HG03354 (cell line): ENCODE results near the gene DVL1.
A peak's percentile ranks its signal among the peaks of the same experiment; 100 is the strongest.
"Not testable (repeated sequence)": the region's sequence is repeated elsewhere in the genome, so short reads cannot be mapped to it uniquely, and the experiment has no call there.

ENCODE experiments used
- ATAC-seq: cut with Tn5 transposase; IDR thresholded peaks from one replicate; pipeline ENCODE4 v1.9.1; 2021; ENCODE audit warnings: mild to moderate bottlenecking; ENCODE audit not compliant: unreplicated experiment, poor library complexity, severe bottlenecking

The DVL1 gene

GRCh38 chr1:1374589-1374928 lies 25.3 kb upstream of the DVL1 start:
- ATAC-seq: peak; percentile 2

- ATAC-seq: no peak
Measured at GRCh38 chr1:1373815-1374588, 24.8 kb upstream of the DVL1 start.

- no peak for ATAC-seq
Measured at GRCh38 chr1:1373051-1373814, 24.0 kb upstream of the DVL1 start.

GRCh38 chr1:1371746-1372711 lies 22.8 kb upstream of the DVL1 start:
- no peak for ATAC-seq

GRCh38 chr1:1371364-1371745 lies 22.1 kb upstream of the DVL1 start:
- ATAC-seq: no peak

- ATAC-seq: no peak
Measured at GRCh38 chr1:1370771-1371300, 21.6 kb upstream of the DVL1 start.

GRCh38 chr1:1370094-1370493 lies 20.9 kb upstream of the DVL1 start:
- ATAC-seq: not testable (repeated sequence)

GRCh38 chr1:1367315-1367714 lies 18.1 kb upstream of the DVL1 start:
- no peak for ATAC-seq

GRCh38 chr1:1366699-1367066 lies 17.5 kb upstream of the DVL1 start:
- ATAC-seq: no peak

- ATAC-seq: no peak
Measured at GRCh38 chr1:1365875-1366698, 16.9 kb upstream of the DVL1 start.

GRCh38 chr1:1364266-1364665 lies 15.0 kb upstream of the DVL1 start:
- no peak for ATAC-seq

GRCh38 chr1:1361982-1362423 lies 12.8 kb upstream of the DVL1 start:
- no peak for ATAC-seq

- ATAC-seq: no peak
Measured at GRCh38 chr1:1361233-1361981, 12.2 kb upstream of the DVL1 start.

- ATAC-seq: no peak
Measured at GRCh38 chr1:1360506-1361169, 11.4 kb upstream of the DVL1 start.

GRCh38 chr1:1359664-1360468 lies 10.6 kb upstream of the DVL1 start:
- no peak for ATAC-seq

GRCh38 chr1:1359308-1359663 lies 10.1 kb upstream of the DVL1 start:
- no peak for ATAC-seq
